HepG2 (cell line): ENCODE results near the gene IL1B. TPM values are rescaled to one million over a fixed set of nuclear protein-coding genes. Genes with fewer than 3 reads are reported as not detected.

Experiments
- KDM5B ChIP-seq: sonication (generic); formaldehyde crosslinking; IDR thresholded peaks from 2 replicates; pipeline ENCODE4 v1.4.0; 2020; ENCODE audit warnings: missing genetic modification reagents, mild to moderate bottlenecking, borderline replicate concordance
- MBNL3 ChIP-seq: fragments of 250-450 bp; sonication (Bioruptor Pico); conservative IDR thresholded peaks from 2 replicates; pipeline ENCODE4 v1.8.0; 2022; ENCODE audit warnings: mild to moderate bottlenecking, inconsistent platforms
- SPEN ChIP-seq: sonication (generic); formaldehyde crosslinking; IDR thresholded peaks from 2 replicates; pipeline ENCODE4 v1.5.1; 2020; ENCODE audit warnings: low read depth, mild to moderate bottlenecking, missing genetic modification reagents
- ZNF775 ChIP-seq: sonication (generic); formaldehyde crosslinking; IDR thresholded peaks from 2 replicates; pipeline ENCODE4 v1.4.0; 2020; ENCODE audit warnings: missing genetic modification reagents, mild to moderate bottlenecking, moderate library complexity, borderline replicate concordance
- polyA plus RNA-seq, 8 experiments: library from polyadenylated mRNA; depleted of rRNA in 3 of 8; stranded (reverse) in 7 of 8; unstranded in 1 of 8; fragments of >200 nt; fragmentation: Illumina TruSeq in 4 of 8; extraction: Trizol in 4 of 8; gene quantifications; 2 replicates each; pipeline versions ENCODE4 v1.2.1 to v1.2.3, GENCODE V29; 2011 to 2016; ENCODE audit warnings: low read depth in 4 of 8, missing spikeins in 1 of 8, mixed read lengths in 1 of 8; ENCODE audit not compliant: insufficient read depth in 1 of 8
- total RNA-seq, 5 experiments: library from RNA; depleted of rRNA; stranded (reverse); fragments of >200 nt; fragmentation: Illumina TruSeq; extraction: Trizol; gene quantifications; 2 replicates each; pipeline ENCODE4 v1.2.3, GENCODE V29; 2016; ENCODE audit warnings: low read depth in 1 of 5
- TF ChIP-seq, protein P1 (sequence below): sonication (generic); formaldehyde crosslinking; IDR thresholded peaks from 2 replicates; pipeline ENCODE4 v1.5.0; 2020; ENCODE audit warnings: mild to moderate bottlenecking, missing genetic modification reagents
- TF ChIP-seq, protein P2 (sequence below): sonication (generic); formaldehyde crosslinking; IDR thresholded peaks from 2 replicates; pipeline ENCODE4 v1.8.0; 2022; ENCODE audit warnings: missing genetic modification reagents, mild to moderate bottlenecking, borderline replicate concordance
- TF ChIP-seq, protein P3 (sequence below): sonication (generic); formaldehyde crosslinking; IDR thresholded peaks from 2 replicates; pipeline ENCODE4 v1.4.0; 2020; ENCODE audit warnings: missing genetic modification reagents

IL1B gene
- total and polyA plus RNA-seq, 2 of the 13 experiments (the other 11 are each of a cell fraction or from before 2014, with no cell fraction given) = 0.18 TPM; not detected in 1

DNA sequence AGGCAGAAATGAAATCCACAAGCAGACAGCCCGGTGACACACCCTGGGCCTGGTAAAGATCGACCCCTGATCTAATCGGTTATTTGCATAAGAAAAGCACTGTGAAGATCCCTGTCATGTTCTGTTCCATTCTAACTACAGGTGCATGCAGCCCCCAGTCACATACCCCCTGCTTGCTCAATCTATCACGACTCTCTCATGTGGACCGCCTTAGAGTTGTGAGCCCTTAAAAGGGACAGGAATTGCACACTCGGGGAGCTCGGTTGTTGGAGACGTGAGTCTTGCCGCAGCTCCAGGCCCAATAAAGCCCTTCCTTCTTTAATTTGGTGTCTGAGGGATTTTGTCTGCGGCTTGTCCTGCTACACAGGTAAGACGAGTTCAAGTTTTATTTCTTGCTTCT is 13.4 kb upstream of the IL1B start (continued):
- TF ChIP-seq, protein P1, sequence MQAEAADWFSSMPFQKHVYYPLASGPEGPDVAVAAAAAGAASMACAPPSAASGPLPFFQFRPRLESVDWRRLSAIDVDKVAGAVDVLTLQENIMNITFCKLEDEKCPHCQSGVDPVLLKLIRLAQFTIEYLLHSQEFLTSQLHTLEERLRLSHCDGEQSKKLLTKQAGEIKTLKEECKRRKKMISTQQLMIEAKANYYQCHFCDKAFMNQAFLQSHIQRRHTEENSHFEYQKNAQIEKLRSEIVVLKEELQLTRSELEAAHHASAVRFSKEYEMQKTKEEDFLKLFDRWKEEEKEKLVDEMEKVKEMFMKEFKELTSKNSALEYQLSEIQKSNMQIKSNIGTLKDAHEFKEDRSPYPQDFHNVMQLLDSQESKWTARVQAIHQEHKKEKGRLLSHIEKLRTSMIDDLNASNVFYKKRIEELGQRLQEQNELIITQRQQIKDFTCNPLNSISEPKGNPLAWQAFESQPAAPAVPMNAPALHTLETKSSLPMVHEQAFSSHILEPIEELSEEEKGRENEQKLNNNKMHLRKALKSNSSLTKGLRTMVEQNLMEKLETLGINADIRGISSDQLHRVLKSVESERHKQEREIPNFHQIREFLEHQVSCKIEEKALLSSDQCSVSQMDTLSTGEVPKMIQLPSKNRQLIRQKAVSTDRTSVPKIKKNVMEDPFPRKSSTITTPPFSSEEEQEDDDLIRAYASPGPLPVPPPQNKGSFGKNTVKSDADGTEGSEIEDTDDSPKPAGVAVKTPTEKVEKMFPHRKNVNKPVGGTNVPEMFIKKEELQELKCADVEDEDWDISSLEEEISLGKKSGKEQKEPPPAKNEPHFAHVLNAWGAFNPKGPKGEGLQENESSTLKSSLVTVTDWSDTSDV (CRISPR knock-in tag) = no peak
- no peak for TF ChIP-seq ZNF775
- no peak for TF ChIP-seq KDM5B (CRISPR knock-in tag)
- TF ChIP-seq MBNL3 = no peak
- TF ChIP-seq, protein P2, sequence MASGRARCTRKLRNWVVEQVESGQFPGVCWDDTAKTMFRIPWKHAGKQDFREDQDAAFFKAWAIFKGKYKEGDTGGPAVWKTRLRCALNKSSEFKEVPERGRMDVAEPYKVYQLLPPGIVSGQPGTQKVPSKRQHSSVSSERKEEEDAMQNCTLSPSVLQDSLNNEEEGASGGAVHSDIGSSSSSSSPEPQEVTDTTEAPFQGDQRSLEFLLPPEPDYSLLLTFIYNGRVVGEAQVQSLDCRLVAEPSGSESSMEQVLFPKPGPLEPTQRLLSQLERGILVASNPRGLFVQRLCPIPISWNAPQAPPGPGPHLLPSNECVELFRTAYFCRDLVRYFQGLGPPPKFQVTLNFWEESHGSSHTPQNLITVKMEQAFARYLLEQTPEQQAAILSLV (CRISPR knock-in tag) = no peak
- no peak for TF ChIP-seq SPEN (CRISPR knock-in tag)
- TF ChIP-seq, protein P3, sequence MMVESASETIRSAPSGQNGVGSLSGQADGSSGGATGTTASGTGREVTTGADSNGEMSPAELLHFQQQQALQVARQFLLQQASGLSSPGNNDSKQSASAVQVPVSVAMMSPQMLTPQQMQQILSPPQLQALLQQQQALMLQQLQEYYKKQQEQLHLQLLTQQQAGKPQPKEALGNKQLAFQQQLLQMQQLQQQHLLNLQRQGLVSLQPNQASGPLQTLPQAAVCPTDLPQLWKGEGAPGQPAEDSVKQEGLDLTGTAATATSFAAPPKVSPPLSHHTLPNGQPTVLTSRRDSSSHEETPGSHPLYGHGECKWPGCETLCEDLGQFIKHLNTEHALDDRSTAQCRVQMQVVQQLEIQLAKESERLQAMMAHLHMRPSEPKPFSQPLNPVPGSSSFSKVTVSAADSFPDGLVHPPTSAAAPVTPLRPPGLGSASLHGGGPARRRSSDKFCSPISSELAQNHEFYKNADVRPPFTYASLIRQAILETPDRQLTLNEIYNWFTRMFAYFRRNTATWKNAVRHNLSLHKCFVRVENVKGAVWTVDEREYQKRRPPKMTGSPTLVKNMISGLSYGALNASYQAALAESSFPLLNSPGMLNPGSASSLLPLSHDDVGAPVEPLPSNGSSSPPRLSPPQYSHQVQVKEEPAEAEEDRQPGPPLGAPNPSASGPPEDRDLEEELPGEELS (CRISPR knock-in tag) = no peak
- TF ChIP-seq, all 625 proteins: peak for 0
